Body of pancreas (tissue), 4 donors: ENCODE results near the gene PITPNC1.

Experiments
- POLR2A ChIP-seq, 3 donors: fragments of 450-650 bp; IDR thresholded peaks; one replicate each; pipeline ENCODE4 v1.6.1; 2016; ENCODE audit warnings: antibody characterized with exemption in 3 of 3, mild to moderate bottlenecking in 2 of 3
- TF ChIP-seq, protein P1 (sequence below), 7 experiments: fragments of 450-650 bp in 4 of 7; fragments of 200-600 bp in 3 of 7; sonication (generic) in 3 of 7; IDR thresholded peaks; one replicate each; pipeline ENCODE4 v1.5.1; 2016 to 2019; ENCODE audit warnings: antibody characterized with exemption in 7 of 7

DNA sequence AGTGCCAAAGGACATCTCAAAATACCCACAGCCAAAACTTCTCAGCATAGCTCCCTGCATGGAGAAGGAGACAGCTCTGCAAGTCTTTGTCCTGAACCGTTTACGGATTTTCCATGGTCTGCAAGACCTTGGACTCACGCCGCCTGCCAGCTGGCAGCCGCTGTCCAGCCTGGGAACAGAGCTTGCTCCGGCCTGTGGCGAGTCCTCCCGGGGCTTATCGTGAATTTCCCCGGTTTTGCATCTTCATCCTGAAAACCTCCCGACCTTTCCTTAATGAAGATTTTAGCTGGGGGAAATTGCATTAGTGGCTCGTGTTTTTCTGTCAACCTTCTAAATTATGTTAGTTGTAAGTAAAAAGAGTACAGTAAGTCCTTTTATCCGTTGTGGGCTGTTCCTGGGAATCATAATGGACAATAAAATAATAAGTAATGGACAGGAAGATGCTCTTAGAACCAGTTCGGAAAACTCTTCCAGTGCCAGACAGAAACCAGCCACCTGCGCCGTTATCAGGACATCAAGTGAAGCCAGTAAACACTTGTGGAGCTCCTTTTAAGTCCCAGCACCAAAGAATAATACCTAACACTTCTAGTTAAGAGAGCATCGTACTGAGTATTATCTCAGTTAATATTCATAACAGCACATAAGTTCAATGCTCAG, 228.3 kb downstream of the PITPNC1 start:
- TF ChIP-seq, protein P1, sequence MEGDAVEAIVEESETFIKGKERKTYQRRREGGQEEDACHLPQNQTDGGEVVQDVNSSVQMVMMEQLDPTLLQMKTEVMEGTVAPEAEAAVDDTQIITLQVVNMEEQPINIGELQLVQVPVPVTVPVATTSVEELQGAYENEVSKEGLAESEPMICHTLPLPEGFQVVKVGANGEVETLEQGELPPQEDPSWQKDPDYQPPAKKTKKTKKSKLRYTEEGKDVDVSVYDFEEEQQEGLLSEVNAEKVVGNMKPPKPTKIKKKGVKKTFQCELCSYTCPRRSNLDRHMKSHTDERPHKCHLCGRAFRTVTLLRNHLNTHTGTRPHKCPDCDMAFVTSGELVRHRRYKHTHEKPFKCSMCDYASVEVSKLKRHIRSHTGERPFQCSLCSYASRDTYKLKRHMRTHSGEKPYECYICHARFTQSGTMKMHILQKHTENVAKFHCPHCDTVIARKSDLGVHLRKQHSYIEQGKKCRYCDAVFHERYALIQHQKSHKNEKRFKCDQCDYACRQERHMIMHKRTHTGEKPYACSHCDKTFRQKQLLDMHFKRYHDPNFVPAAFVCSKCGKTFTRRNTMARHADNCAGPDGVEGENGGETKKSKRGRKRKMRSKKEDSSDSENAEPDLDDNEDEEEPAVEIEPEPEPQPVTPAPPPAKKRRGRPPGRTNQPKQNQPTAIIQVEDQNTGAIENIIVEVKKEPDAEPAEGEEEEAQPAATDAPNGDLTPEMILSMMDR (IDR thresholded peaks at IDR 0.05), result peak in 1 of 7 experiments; percentile 1
- no peak for TF ChIP-seq POLR2A (IDR thresholded peaks at IDR 0.05)
